BJ (cell line): Measurements from ENCODE around the gene CYP11A1. TPM values are rescaled to one million over a fixed set of nuclear protein-coding genes. Genes with fewer than 3 reads are reported as not detected.

Experiments used
- CTCF ChIA-PET: fragments of 350-600 bp; formaldehyde crosslinking; extraction: SDS; loops from one replicate; lab custom pipeline; 2021; ENCODE audit warnings: antibody characterized with exemption, inconsistent platforms; lab: Yijun Ruan, JAX
- POLR2A ChIA-PET: fragments of 300-600 bp; sonication (Branson Sonifier 250); formaldehyde crosslinking; extraction: SDS; loops from one replicate; lab custom pipeline; 2021; ENCODE audit warnings: antibody characterized with exemption; lab: Charles Lee
- DNase-seq: peaks from one replicate; pipeline ENCODE4 v3.0.0-alpha.2; 2011; ENCODE audit warnings: low read depth
- H3K27me3 ChIP-seq: 2 replicates; pipeline ENCODE4 v1.6.0; 2011; ENCODE audit warnings: low read length; ENCODE audit not compliant: control insufficient read depth, insufficient read depth
- H3K36me3 ChIP-seq: 2 replicates; pipeline ENCODE4 v1.5.1; 2011; ENCODE audit warnings: low read length; ENCODE audit not compliant: control insufficient read depth, insufficient read depth
- H3K4me3 ChIP-seq: 2 replicates; pipeline ENCODE4 v1.5.1; 2011; ENCODE audit warnings: low read depth, mild to moderate bottlenecking, control low read depth, low read length
- polyA plus RNA-seq: library from polyadenylated mRNA; depleted of rRNA; stranded (reverse); fragments of >200 nt; gene quantifications from 2 replicates; pipeline ENCODE4 v1.2.3, GENCODE V29; 2011
- TF ChIP-seq, protein P1 (sequence below): IDR thresholded peaks from 2 replicates; pipeline ENCODE4 v1.5.1; 2011; ENCODE audit warnings: low read depth, mild to moderate bottlenecking, control low read depth, inconsistent platforms, low read length, moderate library complexity; ENCODE audit not compliant: insufficient read depth

Gene CYP11A1
- polyA plus RNA-seq, 1 experiment, result 0.70 TPM

GRCh38 chr15:74351670-74352069 lies 15.8 kb downstream of the CYP11A1 start:
- TF ChIP-seq, protein P1, sequence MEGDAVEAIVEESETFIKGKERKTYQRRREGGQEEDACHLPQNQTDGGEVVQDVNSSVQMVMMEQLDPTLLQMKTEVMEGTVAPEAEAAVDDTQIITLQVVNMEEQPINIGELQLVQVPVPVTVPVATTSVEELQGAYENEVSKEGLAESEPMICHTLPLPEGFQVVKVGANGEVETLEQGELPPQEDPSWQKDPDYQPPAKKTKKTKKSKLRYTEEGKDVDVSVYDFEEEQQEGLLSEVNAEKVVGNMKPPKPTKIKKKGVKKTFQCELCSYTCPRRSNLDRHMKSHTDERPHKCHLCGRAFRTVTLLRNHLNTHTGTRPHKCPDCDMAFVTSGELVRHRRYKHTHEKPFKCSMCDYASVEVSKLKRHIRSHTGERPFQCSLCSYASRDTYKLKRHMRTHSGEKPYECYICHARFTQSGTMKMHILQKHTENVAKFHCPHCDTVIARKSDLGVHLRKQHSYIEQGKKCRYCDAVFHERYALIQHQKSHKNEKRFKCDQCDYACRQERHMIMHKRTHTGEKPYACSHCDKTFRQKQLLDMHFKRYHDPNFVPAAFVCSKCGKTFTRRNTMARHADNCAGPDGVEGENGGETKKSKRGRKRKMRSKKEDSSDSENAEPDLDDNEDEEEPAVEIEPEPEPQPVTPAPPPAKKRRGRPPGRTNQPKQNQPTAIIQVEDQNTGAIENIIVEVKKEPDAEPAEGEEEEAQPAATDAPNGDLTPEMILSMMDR, result no peak
- CTCF ChIA-PET, result no interaction called here
- POLR2A ChIA-PET, result no interaction called here
- DNase-seq, result no peak
- H3K4me3 ChIP-seq, result no peak overlapping the region
- peaks cover 5% of the 10 kb centered on the region for H3K27me3 ChIP-seq
- H3K36me3 ChIP-seq, result no peaks in the 10 kb centered on the region

DNA sequence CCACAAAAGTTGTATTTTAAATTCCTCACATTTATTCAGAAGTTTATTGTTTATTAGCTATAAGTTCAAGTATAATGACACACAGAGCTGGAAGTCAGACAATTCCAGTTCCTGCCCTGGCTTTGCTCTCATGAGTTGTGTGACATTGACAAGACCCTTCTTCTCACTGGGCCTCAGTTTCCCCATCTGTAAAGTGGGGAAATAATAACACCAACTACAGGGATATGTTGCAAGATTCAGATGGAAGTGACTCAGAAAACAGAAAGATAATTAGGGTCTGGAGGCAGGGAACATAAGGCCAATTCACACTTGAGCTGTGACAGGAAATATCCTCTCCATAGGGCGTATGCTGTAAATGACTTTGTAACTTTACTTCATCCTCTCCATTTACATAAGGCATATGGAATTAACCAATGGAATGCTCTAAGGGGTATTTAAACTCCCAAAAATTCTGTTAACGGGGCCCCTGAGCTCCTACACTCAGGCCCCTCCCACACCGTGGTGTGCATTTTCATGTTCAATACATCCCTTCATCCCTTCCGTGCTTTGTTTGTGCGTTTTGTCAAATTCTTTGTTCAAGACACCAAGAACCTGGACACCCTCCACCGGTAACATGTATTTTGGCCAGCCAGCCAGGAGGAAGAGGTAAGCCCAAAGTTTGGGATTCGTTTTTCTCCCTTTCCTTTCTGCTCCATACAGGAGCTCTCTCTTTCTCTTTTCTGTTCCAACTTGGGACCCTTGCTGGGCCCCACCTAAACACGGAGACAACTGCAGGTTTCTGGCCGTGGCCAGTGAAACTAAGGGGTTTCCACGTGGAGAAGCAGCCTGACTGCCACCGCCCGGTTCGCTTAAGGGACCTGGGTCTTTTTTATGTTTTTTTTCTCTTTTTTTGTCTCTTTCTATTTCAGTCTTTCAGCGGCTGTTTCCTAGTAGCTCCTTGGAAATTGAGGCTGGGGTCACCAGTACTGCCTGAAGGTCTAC lies 16.9 kb downstream of the CYP11A1 start:
- no peak overlapping the region for H3K4me3 ChIP-seq
- TF ChIP-seq, protein P1, result no peak
- ChIA-PET POLR2A (no interaction called here), CTCF (no interaction called here)
- peaks cover 3% of the 10 kb centered on the region for H3K27me3 ChIP-seq
- no peaks in the 10 kb centered on the region for H3K36me3 ChIP-seq
- no peak for DNase-seq

DNA sequence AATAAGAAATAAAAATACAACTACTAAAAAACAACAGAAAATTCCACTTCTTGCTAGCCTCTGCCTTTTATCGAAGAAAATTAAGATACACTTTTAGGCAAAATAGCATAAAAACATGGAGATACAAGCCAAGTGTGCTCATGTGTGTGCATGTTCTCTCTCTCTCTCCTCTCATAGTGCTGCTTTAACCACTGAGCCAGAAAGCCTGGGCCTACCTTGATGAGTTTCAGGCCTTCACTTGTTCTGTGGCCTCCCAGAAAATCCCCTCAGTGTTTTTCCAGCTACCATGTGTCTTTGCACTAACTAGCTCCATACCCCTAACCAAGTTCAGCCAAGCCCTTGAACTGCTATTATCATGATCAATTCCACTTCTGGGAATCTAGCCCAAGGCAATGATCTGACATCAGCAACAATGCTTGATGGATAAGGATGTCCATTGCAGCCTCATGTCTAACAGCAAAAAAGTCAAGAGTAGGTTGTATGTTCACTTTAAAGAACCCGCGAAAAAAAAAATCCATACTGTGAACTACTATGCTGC lies 18.1 kb downstream of the CYP11A1 start:
- Histone ChIP-seq H3K4me3 (no peak overlapping the region), H3K27me3 (peaks cover 3% of the 10 kb centered on the region), H3K36me3 (no peaks in the 10 kb centered on the region)
- TF ChIP-seq, protein P1, result no peak
- CTCF ChIA-PET, result no interaction called here
- DNase-seq, result no peak
- POLR2A ChIA-PET, result no interaction called here

GRCh38 chr15:74347757-74348250 lies 19.6 kb downstream of the CYP11A1 start:
- H3K4me3 ChIP-seq, result no peak overlapping the region
- TF ChIP-seq, protein P1, result no peak
- H3K36me3 ChIP-seq, result no peaks in the 10 kb centered on the region
- DNase-seq, result no peak
- CTCF ChIA-PET, result no interaction called here
- peaks cover 3% of the 10 kb centered on the region for H3K27me3 ChIP-seq
- POLR2A ChIA-PET, result no interaction called here

DNA sequence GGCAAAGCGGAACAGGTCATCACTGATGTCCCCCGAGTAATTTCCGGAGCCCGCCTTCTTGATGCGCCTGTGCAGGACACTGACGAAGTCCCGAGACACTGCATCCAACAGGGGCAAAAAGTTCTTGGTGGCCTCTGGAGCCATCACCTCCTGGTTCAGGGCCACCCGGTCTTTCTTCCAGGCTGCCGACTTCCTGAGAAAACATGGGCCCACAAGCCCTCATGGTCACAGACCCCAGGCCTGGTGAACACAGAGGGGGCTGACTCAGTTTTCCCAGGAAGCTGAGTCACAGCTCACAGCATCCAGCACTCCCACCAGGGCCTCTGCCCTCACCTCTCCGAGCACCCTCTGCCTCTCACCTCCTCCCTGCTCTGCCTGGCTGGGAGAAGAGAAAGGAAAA lies 22.4 kb downstream of the CYP11A1 start:
- DNase-seq, result no peak
- ChIA-PET CTCF (no interaction called here), POLR2A (no interaction called here)
- TF ChIP-seq, protein P1, result no peak
- no peak overlapping the region for H3K4me3 ChIP-seq
- H3K36me3 ChIP-seq, result no peaks in the 10 kb centered on the region
- H3K27me3 ChIP-seq, result peaks cover 1% of the 10 kb centered on the region; the same call in 1 of the 2 replicates
